Motor neuron (in vitro differentiated cells): ENCODE measurements around the gene PTPRT. TPM values are rescaled to one million over a fixed set of nuclear protein-coding genes. Genes with fewer than 3 reads are reported as not detected.

ENCODE experiments used
- ATAC-seq, 8 experiments: fragments of 200-7000 bp; cut with Tn5 transposase; replicated peaks in 6 of 8; 2 replicates each; pipeline ENCODE4 v1.8.0; 2021; ENCODE audit warnings: mild to moderate bottlenecking in 8 of 8, moderate library complexity in 8 of 8
- H3K27ac ChIP-seq, 2 donors: fragments of 250-450 bp; sonication (Bioruptor Pico); 2 replicates each; pipeline ENCODE4 v1.9.0; 2021; ENCODE audit warnings: antibody characterized with exemption in 2 of 2, mild to moderate bottlenecking in 2 of 2, moderate library complexity in 1 of 2
- H3K4me1 ChIP-seq, 2 donors: fragments of 250-450 bp; sonication (Bioruptor Pico); replicated peaks in 1 of 2; 2 replicates each; pipeline ENCODE4 v1.6.1; 2021; ENCODE audit warnings: antibody characterized with exemption in 2 of 2, mild to moderate bottlenecking in 2 of 2, moderate library complexity in 1 of 2
- H3K4me3 ChIP-seq, 5 donors: fragments of 250-450 bp; sonication (Bioruptor Pico); 2 replicates each; pipeline ENCODE4 v1.9.0; 2021; ENCODE audit warnings: antibody characterized with exemption in 5 of 5, mild to moderate bottlenecking in 5 of 5, moderate library complexity in 4 of 5
- WGBS, 10 experiments: fragments of 450-650 bp; shearing (Covaris generic); methylation state at CpG; one replicate each; pipeline ENCODE4 v1.0.0; 2022; 5-methylcytosine and 5-hydroxymethylcytosine counted together
- in situ Hi-C, 9 experiments: fragments of 400-800 bp; cut with MboI; loops; one replicate each; pipeline ENCODE4 v1.15.0; 2021; ENCODE audit warnings: low sequenced_read_pairs in 9 of 9, low pct_unique_long_range_greater_than_20kb in 2 of 9; ENCODE audit not compliant: unreplicated experiment in 9 of 9
- total RNA-seq, 8 experiments: library from RNA; unstranded; fragments of 300-600 nt; gene quantifications; 2 replicates each; pipeline versions ENCODE4 v1.2.3 to v1.2.4, GENCODE V29; 2022

The PTPRT gene
- total RNA-seq, 8 experiments from 2014 or later = 0.05 to 1.0 (median 0.32) TPM; not detected in 1

DNA sequence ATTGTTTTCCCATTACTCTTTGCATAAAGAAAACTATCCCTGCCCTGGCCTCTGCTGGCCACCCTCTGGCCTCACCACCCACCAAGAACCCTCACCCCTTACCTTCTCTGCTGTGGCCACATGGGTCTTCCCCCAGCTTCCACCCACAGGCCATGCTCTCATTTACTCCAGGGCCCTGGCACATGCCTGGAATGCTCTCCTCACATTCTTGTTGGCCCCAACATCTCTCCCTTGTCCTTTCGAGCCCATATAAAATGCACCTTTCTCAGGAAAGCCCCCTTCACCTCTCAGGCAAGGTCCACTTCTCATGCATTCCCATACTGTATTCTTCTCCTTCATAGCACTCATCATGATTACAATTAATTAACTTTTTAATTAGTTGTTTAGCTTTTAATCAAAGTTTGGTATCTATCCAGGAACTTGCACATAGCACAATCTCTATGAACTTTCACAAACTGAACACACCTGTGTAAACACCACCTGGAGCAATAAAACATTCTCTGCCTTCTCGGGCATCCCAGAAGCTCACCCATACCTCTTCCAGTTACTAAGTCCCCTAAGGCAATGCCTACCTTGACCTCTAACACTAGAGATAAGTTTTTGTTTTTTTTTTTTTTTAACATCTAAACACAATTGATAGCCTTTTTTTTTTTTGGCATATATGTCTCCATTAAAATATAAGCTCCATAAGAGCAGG, 617.2 kb downstream of the PTPRT start:
- no peak overlapping the region for H3K4me3 ChIP-seq
- no peak overlapping the region for H3K27ac ChIP-seq
- in situ Hi-C loops = no loop called here
- WGBS, 10 experiments = 0 to 75% (median 14%) methylated on average over 1 to 2 of the region's 2 CpGs; no CpG with 5 or more reads in 5 of the 10 experiments
- no peaks in the 10 kb centered on the region for H3K4me1 ChIP-seq
- ATAC-seq = no peak

DNA sequence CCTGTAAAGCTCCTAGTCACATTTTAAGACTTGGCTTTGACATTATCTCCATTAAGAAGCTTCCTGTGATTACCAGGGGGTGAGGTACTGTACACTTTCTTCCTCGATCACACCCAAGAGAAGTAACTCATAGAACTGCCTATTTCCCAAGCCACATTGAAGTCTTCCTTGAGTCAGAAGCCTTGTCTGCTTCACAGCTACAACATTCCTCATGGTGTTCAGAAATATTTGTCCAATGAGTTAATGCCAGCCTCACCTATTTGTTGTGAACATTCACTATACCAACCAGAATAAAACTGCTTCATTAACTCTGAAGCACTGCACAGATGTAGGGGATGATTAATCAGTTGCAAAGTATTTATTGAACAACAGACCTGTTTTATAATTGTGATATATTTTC, 622.3 kb downstream of the PTPRT start:
- H3K27ac ChIP-seq = no peak overlapping the region
- in situ Hi-C loops = no loop called here
- 17 to 100% (median 43%) methylated on average over 1 of the region's 1 CpG; no CpG with 5 or more reads in 7 of the 10 experiments for WGBS, 10 experiments
- no peak for ATAC-seq
- H3K4me1 ChIP-seq = peaks cover 0 to 5% of the 10 kb centered on the region in 2 donors
- no peak overlapping the region for H3K4me3 ChIP-seq

DNA sequence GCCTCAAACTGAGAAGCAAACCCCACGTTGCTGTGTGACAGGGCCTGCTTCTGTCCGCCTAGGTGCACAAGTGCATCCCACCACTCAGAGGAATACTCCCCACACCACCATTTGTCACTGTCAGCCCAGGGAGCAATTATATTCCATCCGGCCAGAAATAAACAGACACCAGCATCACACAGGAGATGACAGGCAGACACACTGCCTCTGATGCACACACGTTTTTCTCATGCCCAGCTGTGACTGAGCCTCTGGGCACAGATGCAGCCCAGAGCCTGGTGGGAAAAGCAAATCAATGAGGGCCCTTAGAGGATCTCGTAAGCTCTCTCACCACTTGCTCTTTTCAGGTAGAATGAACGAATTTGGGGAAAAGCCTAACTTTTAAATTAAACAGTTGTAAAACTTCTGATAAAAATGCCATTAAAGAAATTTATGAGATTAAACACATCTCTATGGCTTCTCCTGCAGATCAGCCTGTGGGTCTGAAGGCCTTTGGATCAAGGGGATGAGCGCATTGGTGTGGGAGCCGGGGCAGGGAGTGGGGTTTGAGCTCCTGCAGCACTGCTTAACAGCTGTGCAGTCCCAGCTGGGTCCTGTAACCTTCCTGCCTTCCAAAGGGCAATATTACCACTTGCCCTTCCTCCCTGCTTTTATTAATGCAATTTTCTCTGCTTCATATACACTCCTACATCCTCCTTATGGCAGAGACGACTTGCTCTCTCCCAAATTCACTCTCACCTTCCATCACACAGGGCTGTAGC, 624.3 kb downstream of the PTPRT start:
- WGBS, 10 experiments = 0 to 83% (median 33%) methylated on average over 1 to 7 of the region's 9 CpGs; no CpG with 5 or more reads in 1 of the 10 experiments
- H3K4me1 ChIP-seq = peaks cover 0 to 5% of the 10 kb centered on the region in 2 donors
- ATAC-seq = peak in 3 of 8 experiments; percentile 53 to 78 (median 76)
- no peak overlapping the region for H3K4me3 ChIP-seq
- in situ Hi-C loops = no loop called here
- H3K27ac ChIP-seq = no peak overlapping the region

DNA sequence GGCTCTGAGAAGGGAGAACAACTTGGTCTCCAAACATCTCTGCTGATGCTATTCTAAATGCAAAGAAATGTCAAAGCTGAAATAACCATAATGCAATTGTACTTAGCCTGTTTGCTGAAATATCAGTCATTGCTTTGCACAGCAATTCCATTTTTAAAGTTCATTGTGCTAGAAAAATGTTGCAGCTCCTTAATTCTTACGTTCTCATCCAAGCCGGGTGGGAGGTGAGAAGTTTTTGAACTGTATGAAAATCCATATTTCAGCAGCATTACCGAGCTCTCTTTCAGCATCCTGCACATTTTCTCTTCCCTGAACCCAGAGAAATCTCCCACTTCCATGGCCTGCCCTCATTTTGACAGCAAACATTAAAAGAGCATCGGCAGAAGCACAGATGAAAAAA, 630.0 kb downstream of the PTPRT start:
- no peaks in the 10 kb centered on the region for H3K4me1 ChIP-seq
- in situ Hi-C loops = no loop called here
- H3K27ac ChIP-seq = no peak overlapping the region
- H3K4me3 ChIP-seq = no peak overlapping the region
- 0 to 100% (median 49%) methylated on average over 1 to 4 of the region's 4 CpGs; no CpG with 5 or more reads in 2 of the 10 experiments for WGBS, 10 experiments
- ATAC-seq = no peak

DNA sequence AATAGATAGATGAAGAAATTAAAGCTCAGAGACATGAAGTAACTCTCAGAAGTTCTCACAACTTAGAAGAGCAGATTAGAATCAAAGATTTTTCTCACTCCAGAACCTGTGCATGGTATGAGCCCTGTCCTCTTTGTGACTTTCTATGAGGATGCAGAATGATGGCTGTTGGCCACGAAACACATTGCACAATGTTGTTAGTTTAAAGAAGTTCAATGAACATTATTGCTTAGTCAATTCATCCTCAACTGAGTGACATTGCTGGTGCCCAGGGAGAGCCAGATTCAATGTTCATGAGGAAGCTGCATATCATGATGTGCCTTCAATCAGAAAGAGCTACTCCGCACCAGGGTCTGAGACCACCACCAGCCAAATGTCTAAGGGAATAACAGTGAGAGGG, 633.1 kb downstream of the PTPRT start:
- WGBS, 10 experiments = 0 to 100% (median 58%) methylated on average over 1 to 2 of the region's 2 CpGs; no CpG with 5 or more reads in 3 of the 10 experiments
- no peak overlapping the region for H3K4me3 ChIP-seq
- ATAC-seq = no peak
- no peak overlapping the region for H3K27ac ChIP-seq
- in situ Hi-C loops = no loop called here
- H3K4me1 ChIP-seq = no peaks in the 10 kb centered on the region

DNA sequence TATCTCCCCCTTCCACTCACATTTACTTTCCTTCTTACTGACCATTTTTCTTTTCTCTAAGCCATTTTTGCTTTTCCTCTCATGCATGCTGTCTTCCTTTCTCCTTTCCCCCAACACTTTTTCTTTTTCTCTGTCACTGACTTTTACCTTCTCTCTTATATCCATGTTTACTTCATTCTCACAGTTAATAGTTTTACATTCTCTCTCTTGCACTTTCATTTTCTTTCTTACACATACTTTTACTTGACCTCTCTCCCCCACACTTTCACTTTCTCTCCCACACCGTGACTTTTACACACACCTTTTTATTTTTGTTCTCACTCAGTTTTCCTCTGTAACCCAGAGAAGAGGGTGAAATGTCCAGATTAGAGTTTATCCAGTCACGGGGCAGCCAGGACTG, 636.3 kb downstream of the PTPRT start:
- 5 to 80% (median 33%) methylated on average over 1 to 2 of the region's 2 CpGs for WGBS, 10 experiments
- in situ Hi-C loops = no loop called here
- no peak for ATAC-seq
- Histone ChIP-seq H3K27ac (no peak overlapping the region), H3K4me1 (no peaks in the 10 kb centered on the region), H3K4me3 (no peak overlapping the region)

DNA sequence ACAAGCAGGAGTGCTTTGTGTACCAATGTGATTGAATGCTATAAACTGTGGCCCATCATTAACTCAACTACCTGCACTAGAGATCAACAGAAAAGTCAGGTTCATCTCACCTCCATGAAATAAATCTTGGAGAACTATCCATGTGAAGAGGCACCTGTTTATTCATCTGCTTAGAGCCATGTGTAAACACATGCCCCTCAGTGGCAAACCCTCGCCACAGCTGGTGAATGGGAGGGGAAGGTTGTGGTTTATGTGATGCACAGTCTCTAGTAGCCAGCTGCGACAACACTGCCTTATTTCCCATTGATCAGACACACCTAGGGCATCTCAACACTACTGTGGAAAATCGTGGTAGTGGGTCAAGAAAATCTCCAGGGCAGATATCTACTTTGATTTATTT, 640.2 kb downstream of the PTPRT start:
- no peak overlapping the region for H3K4me3 ChIP-seq
- no peak overlapping the region for H3K27ac ChIP-seq
- peak in 1 of 8 experiments; percentile 23 for ATAC-seq
- no peaks in the 10 kb centered on the region for H3K4me1 ChIP-seq
- in situ Hi-C loops = no loop called here
- WGBS, 10 experiments = 0 to 88% (median 20%) methylated on average over 1 to 3 of the region's 3 CpGs; no CpG with 5 or more reads in 1 of the 10 experiments

DNA sequence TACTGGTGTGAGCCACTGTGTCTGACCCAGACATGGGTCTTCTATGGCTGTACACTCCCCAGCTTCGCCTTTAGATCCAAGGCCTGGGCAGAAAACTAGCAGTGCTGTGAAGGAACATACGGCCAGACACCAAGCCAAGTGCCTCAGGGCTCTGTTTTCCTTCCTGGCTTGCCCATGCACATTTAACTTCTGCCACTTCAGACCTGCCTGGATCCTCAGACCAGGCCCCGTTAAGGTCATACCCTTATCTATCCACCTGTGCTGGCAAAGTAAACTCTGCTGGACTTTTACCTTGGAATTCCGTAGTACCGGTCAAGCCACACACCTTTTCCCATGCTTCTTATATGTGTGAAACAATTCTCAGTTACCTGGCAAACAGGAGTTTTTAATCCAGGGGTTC, 644.8 kb downstream of the PTPRT start:
- ATAC-seq = no peak
- H3K4me3 ChIP-seq = no peak overlapping the region
- H3K27ac ChIP-seq = no peak overlapping the region
- H3K4me1 ChIP-seq = no peaks in the 10 kb centered on the region
- 0 to 100% (median 52%) methylated on average over 1 to 4 of the region's 5 CpGs; no CpG with 5 or more reads in 2 of the 10 experiments for WGBS, 10 experiments
- in situ Hi-C loops = no loop called here

DNA sequence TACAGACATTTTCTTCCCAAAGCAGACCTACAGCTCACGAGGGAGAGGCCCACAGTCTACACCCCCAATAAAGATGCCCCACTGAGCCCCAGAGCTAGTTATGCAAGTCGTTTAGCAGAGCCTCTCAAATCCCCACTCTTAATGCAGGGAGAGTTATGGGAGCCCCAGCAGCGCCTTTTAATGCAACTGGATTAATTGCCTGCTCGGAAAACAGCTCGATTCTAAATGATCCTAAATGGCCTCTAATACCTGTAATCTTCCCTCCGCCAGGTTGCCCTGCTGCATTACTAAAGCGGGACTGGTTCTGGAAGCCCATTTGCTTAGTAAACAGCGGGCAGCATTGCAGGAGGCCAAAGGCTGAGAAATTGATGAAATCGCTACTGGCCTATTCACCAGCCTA, 656.9 kb downstream of the PTPRT start:
- in situ Hi-C loops = no loop called here
- Histone ChIP-seq H3K4me1 (no peaks in the 10 kb centered on the region), H3K4me3 (no peak overlapping the region), H3K27ac (no peak overlapping the region)
- no peak for ATAC-seq
- WGBS, 10 experiments = 0 to 77% (median 44%) methylated on average over 3 to 9 of the region's 9 CpGs; no CpG with 5 or more reads in 1 of the 10 experiments

DNA sequence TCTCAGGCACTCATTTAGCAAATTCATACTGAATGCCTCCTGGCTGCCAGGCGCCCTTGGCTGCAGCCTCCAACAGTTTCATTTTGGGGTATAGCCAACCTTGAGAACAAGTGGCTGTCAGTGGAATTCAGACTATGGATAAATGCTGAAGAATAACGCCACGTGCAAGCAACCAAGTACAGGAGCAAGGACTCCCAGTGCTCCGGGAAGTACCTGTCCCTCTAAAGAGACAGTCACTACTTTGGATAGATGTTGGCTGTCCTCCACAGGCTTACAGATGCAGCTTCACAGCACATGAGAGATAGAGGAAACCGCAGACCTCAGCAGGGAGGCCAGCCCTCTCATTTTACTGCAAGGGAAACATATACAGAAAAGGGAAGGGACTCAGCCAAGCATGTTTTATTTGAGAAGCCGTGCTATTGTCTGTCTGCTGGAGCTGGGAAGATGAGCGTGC, 658.2 kb downstream of the PTPRT start:
- ATAC-seq = peak in 1 of 8 experiments; percentile 25
- Histone ChIP-seq H3K27ac (no peak overlapping the region), H3K4me1 (no peaks in the 10 kb centered on the region), H3K4me3 (no peak overlapping the region)
- WGBS, 10 experiments = 0 to 80% (median 41%) methylated on average over 2 to 6 of the region's 7 CpGs; no CpG with 5 or more reads in 2 of the 10 experiments
- in situ Hi-C loops = no loop called here

DNA sequence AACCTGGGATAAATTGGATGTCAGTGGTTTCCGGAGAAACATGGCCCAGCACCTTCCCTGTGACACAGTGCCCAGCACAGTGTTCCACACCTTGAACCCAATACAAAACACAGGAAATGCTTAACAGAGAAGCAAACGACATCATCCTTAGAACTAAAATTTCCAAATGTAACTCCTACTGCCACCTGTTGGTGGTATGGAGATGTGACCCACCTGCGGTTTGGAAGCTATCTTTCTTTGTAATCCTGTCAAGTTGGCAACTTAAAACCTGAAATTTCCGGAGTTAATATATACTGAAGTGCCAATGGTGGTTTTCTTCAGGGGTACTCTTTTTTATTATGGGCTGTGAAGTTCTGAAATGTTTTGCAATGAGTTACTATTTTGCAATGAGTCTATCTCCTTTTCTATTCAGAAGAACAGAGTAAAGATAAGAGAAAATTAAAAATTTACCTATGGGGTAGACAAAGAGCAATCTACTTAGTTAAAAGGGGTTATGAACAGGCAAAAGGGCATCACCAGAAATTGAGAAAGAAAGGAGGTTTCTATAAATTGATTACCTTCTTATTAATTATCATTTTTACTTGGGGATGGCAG, 658.8 kb downstream of the PTPRT start:
- no peak overlapping the region for H3K27ac ChIP-seq
- in situ Hi-C loops = no loop called here
- ATAC-seq = peak in 2 of 8 experiments; percentile 23 to 32
- H3K4me3 ChIP-seq = no peak overlapping the region
- 0 to 33% (median 17%) methylated on average over 1 to 4 of the region's 4 CpGs; no CpG with 5 or more reads in 1 of the 10 experiments for WGBS, 10 experiments
- H3K4me1 ChIP-seq = no peaks in the 10 kb centered on the region

DNA sequence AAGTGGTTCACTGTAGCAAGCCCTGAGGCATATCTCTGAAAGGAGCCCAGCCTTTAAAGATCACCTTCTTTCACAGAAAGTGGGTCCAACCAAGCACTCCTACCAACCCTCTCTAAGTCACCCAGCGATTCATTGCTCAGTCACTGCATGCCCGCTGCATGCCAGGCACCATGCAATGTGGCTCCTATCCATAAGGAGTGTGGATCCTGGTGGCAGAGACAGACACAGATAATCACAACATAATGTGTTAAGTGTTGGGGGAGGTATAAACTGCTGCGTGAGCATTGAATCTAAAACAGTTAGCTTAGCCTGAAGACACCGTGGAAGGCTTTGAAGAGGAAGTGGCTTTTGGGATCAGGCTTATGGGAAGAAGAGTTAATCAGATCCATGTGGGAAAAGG, 659.5 kb downstream of the PTPRT start:
- no peak overlapping the region for H3K27ac ChIP-seq
- WGBS, 10 experiments = 28 to 100% (median 68%) methylated on average over 1 to 4 of the region's 4 CpGs; no CpG with 5 or more reads in 2 of the 10 experiments
- in situ Hi-C loops = no loop called here
- ATAC-seq = no peak
- H3K4me3 ChIP-seq = no peak overlapping the region
- H3K4me1 ChIP-seq = no peaks in the 10 kb centered on the region

DNA sequence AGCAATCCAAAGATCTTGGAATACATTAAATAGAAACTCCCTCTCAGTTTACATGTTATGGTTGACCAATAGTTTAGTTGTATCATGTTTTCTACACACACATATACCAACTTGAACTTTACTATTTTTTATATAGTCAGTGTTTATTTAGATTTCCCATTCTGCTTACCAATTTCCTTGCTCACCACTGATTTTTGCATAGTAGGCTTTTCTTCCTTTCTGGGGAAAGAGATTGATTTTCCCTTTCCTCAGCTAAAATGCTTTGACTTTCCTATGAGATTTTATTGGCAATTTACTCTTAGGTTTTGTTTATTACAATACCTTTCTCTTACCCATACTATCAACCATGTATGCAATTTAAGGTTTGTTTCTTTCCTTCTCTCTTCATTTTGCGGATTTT, 665.6 kb downstream of the PTPRT start:
- in situ Hi-C loops = no loop called here
- 14 to 100% (median 36%) methylated on average over 1 of the region's 1 CpG; no CpG with 5 or more reads in 1 of the 10 experiments for WGBS, 10 experiments
- Histone ChIP-seq H3K4me3 (no peak overlapping the region), H3K4me1 (no peaks in the 10 kb centered on the region), H3K27ac (no peak overlapping the region)
- ATAC-seq = no peak
